GM12878 (cell line): ENCODE results near the gene BMP2K. TPM values are rescaled to one million over a fixed set of nuclear protein-coding genes. Genes with fewer than 3 reads are reported as not detected.
"Not testable (repeated sequence)": the region's sequence is repeated elsewhere in the genome, so short reads cannot be mapped to it uniquely, and the experiment has no call there.

ENCODE experiments used
- ATAC-seq: fragments of 200-7000 bp; cut with Tn5 transposase; 3 replicates; pipeline ENCODE4 v1.9.1; 2020; ENCODE audit warnings: mild to moderate bottlenecking, moderate library complexity
- BruUV-seq: library from RNA; stranded (reverse); fragments of 400-500 nt; replicated peaks from 2 replicates; lab custom pipeline; 2021; lab: Mats Ljungman, UMichigan
- CTCF ChIA-PET: fragments of 300-600 bp; sonication (Branson Sonifier 250); formaldehyde crosslinking; extraction: SDS; loops from one replicate; lab custom pipeline; 2021; ENCODE audit warnings: inconsistent platforms; lab: Yijun Ruan, JAX
- POLR2A ChIA-PET: fragments of 350-600 bp; formaldehyde crosslinking; extraction: SDS; loops from one replicate; lab custom pipeline; 2021; ENCODE audit warnings: inconsistent platforms; lab: Charles Lee
- RAD21 ChIA-PET: fragments of 300-600 bp; sonication (Branson Sonifier 250); formaldehyde crosslinking; loops from one replicate; lab custom pipeline; 2023; ENCODE audit warnings: antibody characterized with exemption; ENCODE audit not compliant: unreplicated experiment; lab: Charles Lee
- SMC1A ChIA-PET: fragments of 300-600 bp; sonication (Branson Sonifier 250); formaldehyde crosslinking; loops from one replicate; lab custom pipeline; 2023; ENCODE audit not compliant: unreplicated experiment, uncharacterized antibody; lab: Charles Lee
- DNase-seq: peaks from one replicate; pipeline ENCODE4 v3.0.0-alpha.2; 2011; ENCODE audit warnings: low read depth, low spot score
- FAIRE-seq: peaks from 3 replicates; lab custom pipeline; 2011; peaks lifted over from hg19 to GRCh38; lab: Jason Lieb, UNC
- H2AFZ ChIP-seq: 2 replicates; pipeline ENCODE4 v1.6.0; 2011; ENCODE audit warnings: low read depth, low read length, control low read depth; ENCODE audit not compliant: control insufficient read depth
- H3K27ac ChIP-seq: 2 replicates; pipeline ENCODE4 v1.5.1; 2011; ENCODE audit warnings: control low read depth; ENCODE audit not compliant: control insufficient read depth, insufficient read depth
- H3K27me3 ChIP-seq, 2 experiments: replicated peaks in 1 of 2; 2 replicates each; pipeline versions ENCODE4 v1.6.0 to v1.6.1; 2011; ENCODE audit warnings: low read length in 1 of 2; ENCODE audit not compliant: control insufficient read depth in 2 of 2, insufficient read depth in 2 of 2
- H3K36me3 ChIP-seq, 2 experiments: 2 replicates each; pipeline ENCODE4 v1.5.1; 2011; ENCODE audit warnings: low read length in 1 of 2; ENCODE audit not compliant: control insufficient read depth in 2 of 2, insufficient read depth in 2 of 2
- H3K4me1 ChIP-seq: 2 replicates; pipeline ENCODE4 v1.6.1; 2011; ENCODE audit warnings: mild to moderate bottlenecking, low read length, moderate library complexity, mixed read lengths; ENCODE audit not compliant: control insufficient read depth, insufficient read depth
- H3K4me2 ChIP-seq: 2 replicates; pipeline ENCODE4 v1.6.0; 2011; ENCODE audit warnings: control low read depth; ENCODE audit not compliant: control insufficient read depth, insufficient read depth
- H3K4me3 ChIP-seq: fragments of 200-600 bp; sonication (generic); 2 replicates; pipeline ENCODE4 v1.5.1; 2016
- H3K79me2 ChIP-seq: 2 replicates; pipeline ENCODE4 v1.6.0; 2011; ENCODE audit warnings: low read length; ENCODE audit not compliant: control insufficient read depth, insufficient read depth
- H3K9ac ChIP-seq: 2 replicates; pipeline ENCODE4 v1.8.0; 2011; ENCODE audit warnings: low read length, control low read depth, mixed read lengths; ENCODE audit not compliant: control insufficient read depth, insufficient read depth
- H3K9me3 ChIP-seq: replicated peaks from 3 replicates; pipeline ENCODE4 v1.5.1; 2011; ENCODE audit warnings: mild to moderate bottlenecking, low read length; ENCODE audit not compliant: control insufficient read depth, insufficient read depth
- H4K20me1 ChIP-seq: 2 replicates; pipeline ENCODE4 v1.6.0; 2011; ENCODE audit not compliant: control insufficient read depth, insufficient read depth
- GABPA ChIP-seq: IDR thresholded peaks from 2 replicates; pipeline ENCODE4 v1.6.1; 2014; ENCODE audit warnings: antibody characterized with exemption, low read depth, mild to moderate bottlenecking, inconsistent platforms
- IRF3 ChIP-seq: fragments of 450-650 bp; IDR thresholded peaks from 2 replicates; pipeline ENCODE4 v1.6.1; 2014; ENCODE audit warnings: mild to moderate bottlenecking
- KAT2A ChIP-seq: conservative IDR thresholded peaks from 2 replicates; pipeline ENCODE4 v1.6.1; 2011; ENCODE audit warnings: low read depth, low read length; ENCODE audit not compliant: control insufficient read depth
- RBBP5 ChIP-seq: fragments of 200-600 bp; sonication (generic); conservative IDR thresholded peaks from 2 replicates; pipeline ENCODE4 v1.6.1; 2016
- RCOR1 ChIP-seq: conservative IDR thresholded peaks from 2 replicates; pipeline ENCODE4 v1.6.1; 2012; ENCODE audit warnings: low read depth, low read length, improper control_type of control experiment
- TAF1 ChIP-seq: IDR thresholded peaks from 2 replicates; pipeline ENCODE4 v1.6.1; 2011; ENCODE audit warnings: mild to moderate bottlenecking, low read depth, low read length, borderline replicate concordance
- ZNF274 ChIP-seq: IDR thresholded peaks from one replicate; pipeline ENCODE4 v1.8.0; 2011; ENCODE audit not compliant: insufficient read length, insufficient read depth
- WGBS: methylation state at CpG from one replicate; pipeline ENCODE4 v1.1.6; 2016; ENCODE audit warnings: low lambda C conversion rate; ENCODE audit not compliant: insufficient replicate concordance, insufficient coverage; ENCODE audit errors: missing lambda C conversion rate; 5-methylcytosine and 5-hydroxymethylcytosine counted together
- in situ Hi-C: fragments of 300-500 bp; cut with MboI; formaldehyde crosslinking; loops from 9 replicates; pipeline ENCODE4 v1.14.3; 2018; ENCODE audit warnings: mixed read lengths
- intact Hi-C: fragments of 100-400 bp; cut with micrococcal nuclease; formaldehyde crosslinking; loops from one replicate; pipeline ENCODE4 v1.14.2; 2022; ENCODE audit not compliant: unreplicated experiment
- polyA plus RNA-seq, 11 experiments: library from polyadenylated mRNA; depleted of rRNA in 4 of 11; unstranded in 6 of 11; stranded (reverse) in 5 of 11; fragments of >200 nt; fragmentation: Nextera tagmentation in 4 of 11; fragmentation: Illumina TruSeq in 1 of 11; extraction: Ambion mirVana in 4 of 11; extraction: Trizol in 1 of 11; gene quantifications; 1 replicate in 1 of 11; 2 replicates in 10 of 11; pipeline versions ENCODE4 v1.2.1 to v1.2.3, GENCODE V29; 2011 to 2016; ENCODE audit warnings: inconsistent platforms in 2 of 11, missing spikeins in 2 of 11, low read depth in 1 of 11
- total RNA-seq, 4 experiments: library from RNA; depleted of rRNA in 3 of 4; stranded (reverse); fragments of >200 nt in 3 of 4; fragmentation: Illumina TruSeq in 1 of 4; extraction: Trizol in 1 of 4; gene quantifications; 2 replicates each; pipeline versions ENCODE4 v1.2.1 to v1.2.3, GENCODE V29; 2013 to 2021
- TF ChIP-seq, protein P1 (sequence below): IDR thresholded peaks from 2 replicates; pipeline ENCODE4 v1.6.1; 2012; ENCODE audit warnings: low read depth, low read length, improper control_type of control experiment

The BMP2K gene
- total and polyA plus RNA-seq, 10 of the 15 experiments (the other 5 are each of a cell fraction or from before 2014, with no cell fraction given): 3.3 to 84.6 (median 24.8) TPM

DNA sequence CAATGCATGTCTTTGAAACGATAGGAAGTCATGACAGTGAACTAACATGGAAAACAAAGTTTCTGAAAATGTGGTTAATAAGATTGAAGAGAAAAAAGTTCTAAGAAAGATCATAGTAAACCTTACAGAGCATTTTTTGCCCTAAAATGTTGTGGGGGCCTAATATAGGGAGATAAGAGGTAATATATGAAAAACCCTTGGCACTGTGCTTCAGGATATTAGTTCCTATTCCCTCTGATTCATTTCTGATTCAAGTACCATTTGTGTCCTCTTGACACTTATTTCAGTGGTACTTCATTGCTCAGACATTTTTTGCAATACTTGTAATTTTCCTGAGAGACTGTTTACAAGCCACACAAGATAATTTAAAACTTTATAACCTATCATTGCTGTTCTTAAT lies 128.0 kb downstream of the BMP2K start:
- Histone ChIP-seq H3K79me2 (no peaks in the 10 kb centered on the region), H4K20me1 (no peaks in the 10 kb centered on the region), H3K4me1 (no peaks in the 10 kb centered on the region), H2AFZ (no peak overlapping the region), H3K27me3 (no peaks in the 10 kb centered on the region), H3K4me2 (no peak overlapping the region), H3K9ac (no peak overlapping the region), H3K9me3 (no peaks in the 10 kb centered on the region), H3K36me3 (no peaks in the 10 kb centered on the region; a peak in 1 of 4 replicates), H3K4me3 (no peak overlapping the region), H3K27ac (no peak overlapping the region)
- ChIA-PET POLR2A (no interaction called here), RAD21 (no interaction called here), CTCF (no interaction called here), SMC1A (interaction anchor here (1.3 kb wide), 1 partner anchor 11 kb away, joined by 4 read pairs; no protein-coding TSS in a partner anchor)
- BruUV-seq: no TSS peak
- DNase-seq: no peak
- WGBS: 100% methylated on average over 1 of the region's 1 CpG
- TF ChIP-seq GABPA (no peak), TAF1 (no peak), RBBP5 (no peak), RCOR1 (no peak), ZNF274 (no peak)
- TF ChIP-seq, protein P1, sequence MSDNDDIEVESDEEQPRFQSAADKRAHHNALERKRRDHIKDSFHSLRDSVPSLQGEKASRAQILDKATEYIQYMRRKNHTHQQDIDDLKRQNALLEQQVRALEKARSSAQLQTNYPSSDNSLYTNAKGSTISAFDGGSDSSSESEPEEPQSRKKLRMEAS: no peak
- intact Hi-C loops: no loop called here
- no peak for ATAC-seq
- in situ Hi-C loops: no loop called here
- no peak for FAIRE-seq

DNA sequence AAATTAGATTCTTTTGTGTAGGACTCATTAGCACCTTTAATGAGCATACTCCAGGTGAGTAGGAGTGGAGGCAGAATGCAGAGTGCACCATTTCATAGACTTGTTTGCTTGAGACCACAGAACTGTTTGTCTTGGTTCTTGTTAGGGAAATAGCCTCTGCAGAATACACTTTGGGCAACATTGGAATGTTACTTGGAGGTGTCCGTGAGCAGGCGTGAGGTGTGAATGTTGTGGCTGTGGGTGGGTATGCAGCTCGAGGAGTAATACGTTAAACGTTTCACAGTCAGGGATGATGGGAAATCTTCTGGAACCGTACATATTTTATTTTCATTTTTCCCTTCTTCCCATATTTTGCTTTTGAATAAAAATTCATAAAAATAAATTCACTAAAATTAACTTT lies 131.5 kb downstream of the BMP2K start:
- 96% methylated on average over 6 of the region's 6 CpGs for WGBS
- no peak overlapping the region for H3K4me2 ChIP-seq
- H4K20me1 ChIP-seq: no peaks in the 10 kb centered on the region
- CTCF ChIA-PET: no interaction called here
- no peaks in the 10 kb centered on the region for H3K27me3 ChIP-seq
- H3K27ac ChIP-seq: no peak overlapping the region
- TF ChIP-seq KAT2A (no peak), IRF3 (no peak)
- TF ChIP-seq, all 136 proteins: peak for 0
- ATAC-seq: no peak
- in situ Hi-C loops: no loop called here
- BruUV-seq: no TSS peak
- Histone ChIP-seq H3K79me2 (no peaks in the 10 kb centered on the region), H2AFZ (no peak overlapping the region), H3K9me3 (no peaks in the 10 kb centered on the region), H3K36me3 (peaks cover 0 to 6% of the 10 kb centered on the region in 2 experiments), H3K4me3 (no peak overlapping the region), H3K9ac (no peak overlapping the region), H3K4me1 (no peaks in the 10 kb centered on the region)
- FAIRE-seq: no peak
- POLR2A ChIA-PET: no interaction called here
- no peak for DNase-seq
- intact Hi-C loops: no loop called here
- SMC1A ChIA-PET: no interaction called here
- RAD21 ChIA-PET: no interaction called here

GRCh38 chr4:78908974-78909373 lies 132.8 kb downstream of the BMP2K start:
- CTCF ChIA-PET, H3K9ac ChIP-seq, POLR2A ChIA-PET, SMC1A ChIA-PET, BruUV-seq, FAIRE-seq, ATAC-seq, H3K36me3 ChIP-seq, H3K4me2 ChIP-seq, H3K27ac ChIP-seq, H4K20me1 ChIP-seq, H3K79me2 ChIP-seq, H3K4me1 ChIP-seq, H3K4me3 ChIP-seq, RAD21 ChIA-PET, intact Hi-C loops, DNase-seq, H3K9me3 ChIP-seq, H2AFZ ChIP-seq, H3K27me3 ChIP-seq, in situ Hi-C loops: not testable (repeated sequence)
- WGBS: 94% methylated on average over 5 of the region's 6 CpGs
